T-cell (primary cell): ENCODE data around the gene OR1F1. TPM values are rescaled to one million over a fixed set of nuclear protein-coding genes. Genes with fewer than 3 reads are reported as not detected.
A peak's percentile ranks its signal among the peaks of the same experiment; 100 is the strongest.

Source experiments
- ATAC-seq, 4 experiments: fragments of 200-7000 bp in 3 of 4; fragments of 150-1000 bp in 1 of 4; cut with Tn5 transposase; replicated peaks in 1 of 4; 1 replicate in 3 of 4; 2 replicates in 1 of 4; pipeline ENCODE4 v1.10.0; 2021; ENCODE audit warnings: moderate library complexity in 3 of 4, mild to moderate bottlenecking in 2 of 4, moderate number of reproducible peaks in 1 of 4
- CTCF ChIA-PET, 2 donors: fragments of 300-600 bp; sonication (Branson Sonifier 250); formaldehyde crosslinking; loops; one replicate each; lab custom pipeline; 2022; ENCODE audit warnings: antibody characterized with exemption in 2 of 2; lab: Charles Lee
- POLR2A ChIA-PET, 2 donors: fragments of 300-600 bp; sonication (Branson Sonifier 250); formaldehyde crosslinking; loops; one replicate each; lab custom pipeline; 2022; ENCODE audit warnings: antibody characterized with exemption in 2 of 2; lab: Charles Lee
- DNase-seq, 35 experiments: peaks; one replicate each; pipeline versions ENCODE4 v3.0.0 to v3.0.0-alpha.2; 2013 to 2023
- H3K27ac ChIP-seq: one replicate; pipeline ENCODE4 v1.5.1; 2013; ENCODE audit warnings: low read length
- H3K27me3 ChIP-seq, 2 experiments: replicated peaks in 1 of 2; 1 replicate in 1 of 2; 2 replicates in 1 of 2; pipeline versions ENCODE4 v1.6.1 to v1.7.0; 2013; ENCODE audit warnings: low read length in 1 of 2, mixed read lengths in 1 of 2; ENCODE audit not compliant: control insufficient read depth in 2 of 2, insufficient read depth in 2 of 2; ENCODE audit errors: extremely low read depth in 1 of 2
- H3K36me3 ChIP-seq, 2 donors: 1 replicate in 1 of 2; 2 replicates in 1 of 2; pipeline versions ENCODE4 v1.6.1 to v1.7.0; 2013; ENCODE audit warnings: low read length in 1 of 2; ENCODE audit not compliant: control insufficient read depth in 2 of 2, insufficient read depth in 1 of 2; ENCODE audit errors: extremely low read depth in 1 of 2
- H3K4me1 ChIP-seq, 2 experiments: 1 replicate in 1 of 2; 2 replicates in 1 of 2; pipeline versions ENCODE4 v1.6.1 to v1.7.0; 2013; ENCODE audit warnings: low read length in 2 of 2, mixed read lengths in 1 of 2; ENCODE audit not compliant: insufficient read depth in 2 of 2, control insufficient read depth in 1 of 2; ENCODE audit errors: extremely low read depth in 1 of 2
- H3K4me3 ChIP-seq, 2 donors: 1 replicate in 1 of 2; 2 replicates in 1 of 2; pipeline versions ENCODE4 v1.5.1 to v1.7.0; 2013; ENCODE audit warnings: mild to moderate bottlenecking in 2 of 2, low read length in 1 of 2, moderate library complexity in 1 of 2; ENCODE audit not compliant: control insufficient read depth in 1 of 2; ENCODE audit errors: extremely low read depth in 1 of 2
- H3K9me3 ChIP-seq: 2 replicates; pipeline ENCODE4 v1.7.0; 2013
- H3K27ac Mint-ChIP-seq, 2 donors: one replicate each; pipeline ENCODE4 v1.8.0; 2020 to 2021; ENCODE audit warnings: mild to moderate bottlenecking in 2 of 2, mixed read lengths in 2 of 2
- H3K27me3 Mint-ChIP-seq, 2 donors: one replicate each; pipeline ENCODE4 v1.8.0; 2021 to 2022; ENCODE audit warnings: mixed read lengths in 2 of 2
- H3K36me3 Mint-ChIP-seq: one replicate; pipeline ENCODE4 v1.8.0; 2021; ENCODE audit warnings: mixed read lengths
- H3K4me1 Mint-ChIP-seq, 3 donors: one replicate each; pipeline ENCODE4 v1.8.0; 2020 to 2022; ENCODE audit warnings: mixed read lengths in 3 of 3, mild to moderate bottlenecking in 1 of 3
- H3K4me3 Mint-ChIP-seq, 3 donors: one replicate each; pipeline ENCODE4 v1.8.0; 2020 to 2022; ENCODE audit warnings: mild to moderate bottlenecking in 3 of 3, mixed read lengths in 3 of 3, moderate library complexity in 3 of 3
- H3K9me3 Mint-ChIP-seq, 3 donors: one replicate each; pipeline ENCODE4 v1.8.0; 2020 to 2022; ENCODE audit warnings: mixed read lengths in 3 of 3
- WGBS: methylation state at CpG from one replicate; pipeline ENCODE4 v1.1.5; 2013; ENCODE audit warnings: missing lambda C conversion rate; ENCODE audit not compliant: insufficient coverage; 5-methylcytosine and 5-hydroxymethylcytosine counted together
- total RNA-seq, 35 experiments: library from RNA in 6 of 35; stranded (reverse) in 6 of 35; fragments of 120-200 nt in 1 of 35; gene quantifications; one replicate each; pipeline versions ENCODE4 v1.2.1 to v1.2.4 and lab custom pipeline; 2013 to 2026

The OR1F1 gene
- total RNA-seq, 5 donors from 2014 or later (not counting 1 experiment from before 2014, with no cell fraction given), result not detected

DNA sequence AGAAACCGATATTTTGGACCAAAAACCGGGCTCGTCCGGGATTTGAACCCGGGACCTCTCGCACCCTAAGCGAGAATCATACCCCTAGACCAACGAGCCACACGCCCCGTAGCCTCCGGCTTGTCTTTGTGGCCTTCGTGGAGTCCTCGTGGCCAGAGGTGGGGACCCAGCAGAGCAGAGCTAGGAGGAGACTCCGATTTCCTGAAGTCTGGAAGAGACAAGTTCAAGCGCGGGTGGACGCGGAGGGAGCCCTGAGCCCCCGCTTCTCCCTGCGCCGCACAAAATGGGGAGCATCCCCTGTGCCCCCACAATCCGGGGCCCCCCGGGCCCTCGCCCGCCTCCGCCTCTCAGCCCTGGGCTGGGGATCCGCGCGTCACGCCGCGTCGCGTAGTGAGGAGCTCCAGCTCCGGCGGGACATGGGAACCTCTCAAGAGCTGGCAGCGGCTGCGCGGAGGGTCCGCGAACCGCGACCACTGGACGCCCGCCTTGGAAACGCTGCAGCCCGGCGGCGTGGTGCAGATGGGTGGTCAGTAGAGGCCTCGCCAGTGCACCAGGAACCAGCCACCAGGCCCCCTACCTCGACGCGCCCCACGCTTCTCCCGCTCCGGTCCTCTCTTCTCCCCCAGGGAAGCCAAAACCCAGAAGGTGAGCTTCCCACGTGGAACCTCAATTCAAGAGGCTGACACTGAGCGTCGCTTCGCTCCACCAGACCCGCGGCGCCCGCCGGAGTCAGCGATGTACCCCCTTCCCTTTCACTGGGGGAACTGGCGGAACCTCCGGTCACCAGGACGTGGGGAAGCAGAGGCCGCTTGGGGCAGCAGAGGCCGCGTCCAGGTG lies 5.2 kb upstream of the OR1F1 start:
- peak overlapping the region in 1 of 2 donors; percentile 39 for H3K27ac Mint-ChIP-seq
- ChIA-PET CTCF (interaction anchor here (0.6 to 1.0 kb wide), 4 partner anchors 11 to 438 kb away, joined by 3 to 6 read pairs (median 3); no protein-coding TSS in a partner anchor), POLR2A (interaction anchor here in 1 of 2 donors (0.6 kb wide), 1 partner anchor 327 kb away, joined by 4 read pairs; no protein-coding TSS in a partner anchor)
- Histone ChIP-seq H3K4me1 (peaks cover 0 to 24% of the 10 kb centered on the region in 2 experiments), H3K27me3 (peaks cover 14 to 86% of the 10 kb centered on the region in 2 experiments), H3K36me3 (no peaks in the 10 kb centered on the region), H3K27ac (no peak overlapping the region), H3K4me3 (peak overlapping the region; percentile 20 to 44), H3K9me3 (no peaks in the 10 kb centered on the region)
- H3K9me3 Mint-ChIP-seq, result peaks cover 0 to 3% (median 0%) of the 10 kb centered on the region in 3 donors
- ATAC-seq (peak; percentile 47 to 65 (median 55)), DNase-seq (peak in 14 of 35 experiments; percentile 23 to 62 (median 42))
- under 1% methylated on average over 66 of the region's 72 CpGs for WGBS
- peaks cover 72 to 84% of the 10 kb centered on the region in 2 donors for H3K27me3 Mint-ChIP-seq
- peaks cover 4% of the 10 kb centered on the region for H3K36me3 Mint-ChIP-seq
- peak overlapping the region; percentile 64 to 79 (median 70) for H3K4me3 Mint-ChIP-seq
- H3K4me1 Mint-ChIP-seq, result peaks cover 26 to 50% (median 34%) of the 10 kb centered on the region in 3 donors

DNA sequence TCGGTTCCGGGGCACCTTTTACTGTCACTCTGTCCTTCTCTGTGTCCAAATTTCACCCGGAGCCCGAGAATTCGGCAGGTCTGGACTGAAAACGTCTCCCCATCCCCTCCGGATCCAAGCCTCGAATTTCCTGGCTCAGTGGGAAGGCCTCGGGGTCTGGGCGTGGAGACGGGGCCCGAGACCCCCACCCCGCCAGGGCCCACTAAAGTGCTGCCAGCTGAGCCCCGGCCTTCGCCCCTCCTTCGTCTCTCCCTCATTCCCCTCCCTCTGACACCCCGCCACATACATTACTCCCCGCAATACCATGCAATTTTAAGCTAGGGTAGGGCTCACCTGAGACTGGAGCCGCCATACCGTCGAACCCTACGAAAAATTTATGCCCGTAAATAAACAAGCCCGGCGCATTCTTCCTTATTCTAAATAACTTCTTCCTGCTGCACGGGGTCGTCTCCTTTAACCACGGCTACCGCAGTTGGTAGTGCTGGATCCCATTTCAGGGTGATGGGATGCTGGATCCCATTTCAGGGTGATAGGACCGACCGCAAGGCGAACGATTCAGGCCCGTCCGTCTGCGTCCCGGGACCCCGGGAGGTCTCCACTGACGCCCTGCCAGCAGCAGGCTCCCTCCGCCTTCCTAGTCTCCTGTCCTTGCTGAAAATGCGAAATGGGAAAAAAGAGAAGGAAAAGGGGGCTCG lies 4.4 kb upstream of the OR1F1 start:
- peaks cover 71 to 84% of the 10 kb centered on the region in 2 donors for H3K27me3 Mint-ChIP-seq
- H3K27me3 ChIP-seq, result peaks cover 14 to 87% of the 10 kb centered on the region in 2 experiments
- peak; percentile 6 to 28 (median 23) for ATAC-seq
- peak overlapping the region; percentile 20 to 44 for H3K4me3 ChIP-seq
- peak overlapping the region in 1 of 2 donors; percentile 29 for H3K27ac Mint-ChIP-seq
- no peak overlapping the region for H3K27ac ChIP-seq
- peak overlapping the region; percentile 64 to 79 (median 70) for H3K4me3 Mint-ChIP-seq
- no peak for DNase-seq
- ChIA-PET CTCF (interaction anchor here in 1 of 2 donors (0.6 to 1.0 kb wide), 3 partner anchors 12 to 155 kb away, joined by 3 to 6 read pairs (median 3); no protein-coding TSS in a partner anchor), POLR2A (interaction anchor here in 1 of 2 donors (0.6 kb wide), 1 partner anchor 326 kb away, joined by 4 read pairs; no protein-coding TSS in a partner anchor)
- peaks cover 0 to 3% (median 0%) of the 10 kb centered on the region in 3 donors for H3K9me3 Mint-ChIP-seq
- no peaks in the 10 kb centered on the region for H3K36me3 ChIP-seq
- H3K4me1 Mint-ChIP-seq, result peaks cover 31 to 57% (median 39%) of the 10 kb centered on the region in 3 donors
- 10% methylated on average over 32 of the region's 42 CpGs for WGBS
- no peaks in the 10 kb centered on the region for H3K9me3 ChIP-seq
- peaks cover 5 to 32% of the 10 kb centered on the region in 2 experiments for H3K4me1 ChIP-seq
- peaks cover 4% of the 10 kb centered on the region for H3K36me3 Mint-ChIP-seq

DNA sequence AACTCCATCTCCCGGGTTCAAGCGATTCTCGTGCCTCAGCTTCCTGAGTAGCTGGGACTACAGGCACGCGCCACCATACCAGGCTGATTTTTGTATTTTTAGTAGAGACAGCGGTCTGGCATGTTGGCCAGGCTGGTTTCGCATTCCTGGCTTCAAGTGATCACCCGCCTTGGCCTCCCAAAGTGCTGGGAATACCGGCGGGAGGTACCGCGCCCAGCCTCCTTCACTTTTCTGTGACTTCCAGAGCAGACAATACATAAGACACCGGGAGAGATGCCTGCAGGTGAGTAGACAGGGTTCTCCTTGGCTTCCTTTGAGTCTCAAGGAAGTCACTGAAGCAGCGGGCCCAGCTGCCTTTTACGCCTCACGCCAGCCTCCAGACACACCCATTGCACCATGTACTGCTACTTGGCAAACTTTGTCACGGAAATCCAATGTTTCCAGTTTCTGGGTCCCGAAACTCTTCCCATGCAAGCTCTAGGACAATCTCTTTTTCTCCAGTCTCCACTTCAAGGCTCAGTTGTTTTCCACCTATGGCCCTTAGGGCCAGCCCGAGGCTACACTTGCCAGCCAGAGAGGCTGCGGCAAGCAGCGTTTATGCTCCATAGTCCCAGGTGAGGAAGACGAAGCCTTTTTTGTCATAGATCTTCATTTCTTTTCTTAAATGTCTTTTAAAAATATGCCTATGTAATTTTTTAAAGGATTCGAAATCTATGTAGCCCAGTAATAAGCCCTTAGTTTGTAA lies 886 bp upstream of the OR1F1 start:
- peak overlapping the region in 1 of 3 donors; percentile 80 for H3K4me3 Mint-ChIP-seq
- ATAC-seq, result no peak
- peak overlapping the region in 1 of 2 donors; percentile 81 for H3K27ac Mint-ChIP-seq
- H3K27me3 Mint-ChIP-seq, result peaks cover 66 to 84% of the 10 kb centered on the region in 2 donors
- no peaks in the 10 kb centered on the region for H3K36me3 ChIP-seq
- H3K27ac ChIP-seq, result no peak overlapping the region
- peaks cover 22 to 88% of the 10 kb centered on the region in 2 experiments for H3K27me3 ChIP-seq
- WGBS, result 81% methylated on average over 16 of the region's 23 CpGs
- H3K36me3 Mint-ChIP-seq, result peaks cover 4% of the 10 kb centered on the region
- no peaks in the 10 kb centered on the region for H3K9me3 ChIP-seq
- ChIA-PET CTCF (interaction anchor here in 1 of 2 donors (0.6 kb wide), 1 partner anchor 718 kb away, joined by 3 read pairs; no protein-coding TSS in a partner anchor), POLR2A (interaction anchor here in 1 of 2 donors (0.6 to 1.1 kb wide), 2 partner anchors 52 to 313 kb away, joined by 3 to 4 read pairs; partner anchors contain the start of gene ZNF213)
- peaks cover 57 to 70% (median 62%) of the 10 kb centered on the region in 3 donors for H3K4me1 Mint-ChIP-seq
- peaks cover 0 to 3% (median 0%) of the 10 kb centered on the region in 3 donors for H3K9me3 Mint-ChIP-seq
- no peak for DNase-seq
- H3K4me1 ChIP-seq, result peaks cover 15 to 66% of the 10 kb centered on the region in 2 experiments
- no peak overlapping the region for H3K4me3 ChIP-seq

DNA sequence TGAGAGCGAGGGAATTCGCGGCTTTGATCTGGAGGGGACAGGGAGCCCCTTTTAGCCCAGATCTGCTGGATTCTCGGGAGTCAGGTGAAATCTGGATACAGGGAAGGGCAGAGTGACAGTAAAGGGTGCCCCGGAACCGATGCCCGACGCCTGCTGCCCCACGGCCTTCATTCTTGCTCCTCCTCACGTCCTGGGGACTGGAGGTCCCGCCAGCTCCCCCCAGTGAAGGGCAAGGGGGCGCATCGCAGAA lies 596 bp downstream of the OR1F1 start:
- peak overlapping the region; percentile 41 to 49 for H3K4me3 ChIP-seq
- Mint-ChIP-seq H3K27me3 (peaks cover 54 to 84% of the 10 kb centered on the region in 2 donors), H3K36me3 (peaks cover 4% of the 10 kb centered on the region), H3K4me1 (peaks cover 45 to 56% (median 49%) of the 10 kb centered on the region in 3 donors), H3K4me3 (peak overlapping the region; percentile 62 to 80 (median 67)), H3K27ac (no peak overlapping the region), H3K9me3 (peaks cover 0 to 3% (median 0%) of the 10 kb centered on the region in 3 donors)
- WGBS, result 2% methylated on average over 10 of the region's 13 CpGs
- ChIA-PET CTCF (interaction anchor here in 1 of 2 donors (0.6 kb wide), 1 partner anchor 160 kb away, joined by 5 read pairs; no protein-coding TSS in a partner anchor), POLR2A (interaction anchor here in 1 of 2 donors (0.6 kb wide), 1 partner anchor 30 kb away, joined by 3 read pairs; no protein-coding TSS in a partner anchor)
- no peaks in the 10 kb centered on the region for H3K9me3 ChIP-seq
- no peak for DNase-seq
- H3K4me1 ChIP-seq, result peaks cover 15 to 57% of the 10 kb centered on the region in 2 experiments
- no peaks in the 10 kb centered on the region for H3K36me3 ChIP-seq
- no peak overlapping the region for H3K27ac ChIP-seq
- H3K27me3 ChIP-seq, result peaks cover 25 to 88% of the 10 kb centered on the region in 2 experiments
- ATAC-seq, result no peak

DNA sequence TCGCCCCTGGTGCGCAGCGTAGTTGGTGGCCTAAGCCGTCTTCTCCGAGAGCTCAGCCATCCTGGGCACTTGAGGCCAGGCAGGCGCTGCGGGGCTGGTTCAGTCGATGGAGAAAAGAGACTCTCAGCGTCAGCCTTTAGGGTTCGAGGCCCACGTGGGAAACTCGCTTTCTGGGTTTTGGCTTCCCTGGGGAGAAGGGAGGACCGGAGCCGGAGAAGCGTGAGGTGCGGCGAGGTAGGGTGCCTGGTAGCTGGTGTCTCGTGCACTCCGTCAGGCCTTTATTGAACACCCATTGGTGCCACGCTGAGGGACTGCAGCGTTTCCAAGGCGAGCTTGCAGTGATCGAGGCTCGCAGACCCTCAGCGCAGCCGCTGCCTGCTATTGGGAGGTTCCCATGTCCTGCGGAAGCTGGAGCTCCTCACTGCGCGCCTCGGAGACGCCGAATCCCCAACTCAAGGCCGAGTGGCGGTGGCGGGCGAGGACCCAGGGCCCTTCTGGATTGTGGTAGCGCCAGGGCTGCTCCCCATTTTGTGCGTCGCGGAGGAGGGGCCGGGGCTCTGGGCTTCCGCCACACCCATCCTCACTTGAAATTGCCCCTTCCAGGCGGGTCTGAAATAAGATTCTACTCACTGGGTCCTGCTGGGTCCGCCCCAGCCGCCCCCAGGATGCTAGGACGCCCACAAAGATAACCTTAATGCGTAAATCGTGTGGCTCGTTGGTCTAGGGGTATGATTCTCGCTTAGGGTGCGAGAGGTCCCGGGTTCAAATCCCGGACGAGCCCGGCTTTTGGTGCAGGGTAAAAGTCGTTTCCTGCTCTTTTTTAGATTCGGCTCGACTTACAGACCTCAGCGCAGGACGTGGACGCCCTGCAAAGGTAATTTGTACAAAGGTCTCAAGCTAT lies 1.2 kb downstream of the OR1F1 start:
- ChIA-PET CTCF (interaction anchor here in 1 of 2 donors (0.6 kb wide), 1 partner anchor 161 kb away, joined by 5 read pairs; no protein-coding TSS in a partner anchor), POLR2A (interaction anchor here (0.6 kb wide), 2 partner anchors 29 to 63 kb away, joined by 3 read pairs; no protein-coding TSS in a partner anchor)
- Mint-ChIP-seq H3K27ac (peak overlapping the region in 1 of 2 donors; percentile 61), H3K9me3 (peaks cover 0 to 2% (median 0%) of the 10 kb centered on the region in 3 donors), H3K36me3 (peaks cover 2% of the 10 kb centered on the region), H3K4me1 (peaks cover 39 to 56% (median 45%) of the 10 kb centered on the region in 3 donors), H3K4me3 (peak overlapping the region; percentile 62 to 80 (median 67)), H3K27me3 (peaks cover 54 to 84% of the 10 kb centered on the region in 2 donors)
- ATAC-seq (peak; percentile 37 to 48 (median 42)), DNase-seq (peak in 11 of 35 experiments; percentile 8 to 48 (median 23))
- WGBS, result 2% methylated on average over 53 of the region's 61 CpGs
- Histone ChIP-seq H3K9me3 (no peaks in the 10 kb centered on the region), H3K4me1 (peaks cover 15 to 51% of the 10 kb centered on the region in 2 experiments), H3K27me3 (peaks cover 25 to 86% of the 10 kb centered on the region in 2 experiments), H3K4me3 (peak overlapping the region; percentile 41 to 49), H3K27ac (no peak overlapping the region), H3K36me3 (no peaks in the 10 kb centered on the region)
